HCT116 (cell line): ENCODE data around the gene NUDC.

ENCODE experiments used
- MAX ChIP-seq: IDR thresholded peaks from 2 replicates; pipeline ENCODE4 v1.6.1; 2012
- TF ChIP-seq, protein P1 (sequence below), 3 experiments: fragments of 200-600 bp in 1 of 3; sonication (generic) in 1 of 3; IDR thresholded peaks in 2 of 3; conservative IDR thresholded peaks in 1 of 3; 2 replicates each; pipeline ENCODE4 v1.5.1; 2012 to 2017; ENCODE audit warnings: low read depth in 2 of 3, low read length in 2 of 3, antibody characterized with exemption in 1 of 3, borderline replicate concordance in 1 of 3, control low read depth in 1 of 3, mild to moderate bottlenecking in 1 of 3, mixed read lengths in 1 of 3, mixed run types in 1 of 3, moderate library complexity in 1 of 3; ENCODE audit not compliant: insufficient read depth in 1 of 3

- TF ChIP-seq, protein P1, sequence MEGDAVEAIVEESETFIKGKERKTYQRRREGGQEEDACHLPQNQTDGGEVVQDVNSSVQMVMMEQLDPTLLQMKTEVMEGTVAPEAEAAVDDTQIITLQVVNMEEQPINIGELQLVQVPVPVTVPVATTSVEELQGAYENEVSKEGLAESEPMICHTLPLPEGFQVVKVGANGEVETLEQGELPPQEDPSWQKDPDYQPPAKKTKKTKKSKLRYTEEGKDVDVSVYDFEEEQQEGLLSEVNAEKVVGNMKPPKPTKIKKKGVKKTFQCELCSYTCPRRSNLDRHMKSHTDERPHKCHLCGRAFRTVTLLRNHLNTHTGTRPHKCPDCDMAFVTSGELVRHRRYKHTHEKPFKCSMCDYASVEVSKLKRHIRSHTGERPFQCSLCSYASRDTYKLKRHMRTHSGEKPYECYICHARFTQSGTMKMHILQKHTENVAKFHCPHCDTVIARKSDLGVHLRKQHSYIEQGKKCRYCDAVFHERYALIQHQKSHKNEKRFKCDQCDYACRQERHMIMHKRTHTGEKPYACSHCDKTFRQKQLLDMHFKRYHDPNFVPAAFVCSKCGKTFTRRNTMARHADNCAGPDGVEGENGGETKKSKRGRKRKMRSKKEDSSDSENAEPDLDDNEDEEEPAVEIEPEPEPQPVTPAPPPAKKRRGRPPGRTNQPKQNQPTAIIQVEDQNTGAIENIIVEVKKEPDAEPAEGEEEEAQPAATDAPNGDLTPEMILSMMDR (IDR thresholded peaks at IDR 0.05 in 2 of 3, conservative IDR thresholded peaks at IDR 0.05 in 1 of 3; ENCODE audit: borderline replicate concordance in 1 of 3, insufficient read depth in 1 of 3, low read depth in 2 of 3, low read length in 2 of 3), result peak; percentile 19 to 61 (median 54); a peak in 5 of 6 replicates
- no peak for TF ChIP-seq MAX
Observed at GRCh38 chr1:26887125-26887524, 34.4 kb upstream of the NUDC start.
